Naive B cell (primary cell): ENCODE measurements around the gene KAZN. TPM values are rescaled to one million over a fixed set of nuclear protein-coding genes. Genes with fewer than 3 reads are reported as not detected.

ENCODE experiments used
- ATAC-seq, 2 donors: fragments of 150-1000 bp; cut with Tn5 transposase; 2 replicates each; pipeline ENCODE4 v1.10.0; 2021; ENCODE audit warnings: low read depth in 2 of 2, mild to moderate bottlenecking in 2 of 2, moderate library complexity in 2 of 2
- DNase-seq: peaks from one replicate; pipeline ENCODE4 v3.0.0; 2022
- H3K27ac Mint-ChIP-seq, 6 donors: one replicate each; pipeline ENCODE4 v1.8.0; 2020 to 2022; ENCODE audit warnings: mild to moderate bottlenecking in 6 of 6, mixed read lengths in 6 of 6, moderate library complexity in 5 of 6, inconsistent platforms in 2 of 6
- H3K27me3 Mint-ChIP-seq, 3 donors: one replicate each; pipeline ENCODE4 v1.8.0; 2021 to 2022; ENCODE audit warnings: mixed read lengths in 3 of 3, mild to moderate bottlenecking in 1 of 3
- H3K36me3 Mint-ChIP-seq, 2 donors: one replicate each; pipeline ENCODE4 v1.8.0; 2020 to 2022; ENCODE audit warnings: mixed read lengths in 2 of 2, inconsistent platforms in 1 of 2, mild to moderate bottlenecking in 1 of 2
- H3K4me1 Mint-ChIP-seq, 3 donors: one replicate each; pipeline ENCODE4 v1.8.0; 2020 to 2022; ENCODE audit warnings: mixed read lengths in 3 of 3, inconsistent platforms in 1 of 3, mild to moderate bottlenecking in 1 of 3, moderate library complexity in 1 of 3
- H3K4me3 Mint-ChIP-seq, 8 donors: one replicate each; pipeline ENCODE4 v1.8.0; 2020 to 2022; ENCODE audit warnings: mild to moderate bottlenecking in 8 of 8, mixed read lengths in 8 of 8, moderate library complexity in 8 of 8, inconsistent platforms in 2 of 8
- H3K9me3 Mint-ChIP-seq, 7 donors: one replicate each; pipeline ENCODE4 v1.8.0; 2020 to 2022; ENCODE audit warnings: mixed read lengths in 7 of 7, mild to moderate bottlenecking in 5 of 7, inconsistent platforms in 2 of 7, moderate library complexity in 1 of 7
- polyA plus RNA-seq, 6 donors: library from polyadenylated mRNA; unstranded; fragments of 300-500 nt; fragmentation: Illumina TruSeq; gene quantifications; one replicate each; pipeline ENCODE4 v1.2.3, GENCODE V29; 2021; ENCODE audit warnings: low read depth in 6 of 6

Gene KAZN
- polyA plus RNA-seq, 6 donors from 2014 or later: 0.16 TPM; not detected in 5

DNA sequence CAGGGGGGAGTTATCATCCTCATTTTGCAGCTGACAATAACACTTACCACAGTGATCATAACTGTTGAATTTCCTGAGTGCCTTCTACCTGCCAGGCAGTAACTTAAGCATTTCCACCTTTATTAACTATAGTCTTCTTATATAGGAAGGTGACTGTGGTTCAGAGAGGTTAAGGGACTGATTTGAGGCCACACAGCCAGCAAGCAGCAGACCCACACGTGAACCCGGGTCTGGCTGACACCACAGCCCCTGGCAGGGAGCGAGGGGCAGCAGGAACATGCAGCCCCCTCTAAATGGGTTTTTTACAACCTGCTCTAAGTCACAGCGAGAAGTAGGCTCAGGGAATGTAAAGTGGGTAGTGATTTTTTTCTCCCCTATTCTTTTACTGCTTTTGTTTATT lies 248.2 kb downstream of the KAZN start:
- ATAC-seq: no peak

DNA sequence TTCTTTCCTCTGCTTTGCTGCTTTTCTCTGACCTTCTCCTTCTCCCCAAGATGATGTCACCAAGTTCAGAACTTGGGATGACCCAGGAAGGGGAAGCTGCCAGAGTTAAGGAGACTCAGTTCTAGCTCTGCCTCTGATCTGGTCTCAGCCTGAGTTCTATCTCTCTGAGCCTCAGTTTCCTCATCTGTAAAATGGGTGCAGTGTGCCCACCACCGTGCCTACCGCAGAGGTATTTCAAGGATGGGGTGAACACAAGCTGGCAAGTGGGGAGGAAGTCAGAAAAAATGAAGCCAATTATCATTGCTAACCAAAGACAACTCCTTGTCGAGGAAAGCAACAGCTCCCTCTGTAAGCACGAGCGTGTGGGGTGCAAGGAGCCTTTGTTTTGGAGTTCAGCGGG lies 249.7 kb downstream of the KAZN start:
- no peak overlapping the region for H3K4me3 Mint-ChIP-seq
- peaks cover 4 to 14% (median 9%) of the 10 kb centered on the region in 7 donors for H3K9me3 Mint-ChIP-seq
- DNase-seq: no peak
- H3K36me3 Mint-ChIP-seq: peaks cover 0 to 2% of the 10 kb centered on the region in 2 donors
- H3K27ac Mint-ChIP-seq: peak overlapping the region in 1 of 6 donors; percentile 94
- ATAC-seq: no peak
- no peaks in the 10 kb centered on the region for H3K4me1 Mint-ChIP-seq
- peaks cover 0 to 14% (median 13%) of the 10 kb centered on the region in 3 donors for H3K27me3 Mint-ChIP-seq

More for the DNA sequence above, 248.2 kb downstream of the KAZN start:
- H3K27me3 Mint-ChIP-seq: peaks cover 0 to 19% (median 14%) of the 10 kb centered on the region in 3 donors
- H3K27ac Mint-ChIP-seq: no peak overlapping the region
- H3K36me3 Mint-ChIP-seq: peaks cover 5 to 17% of the 10 kb centered on the region in 2 donors
- no peak overlapping the region for H3K4me3 Mint-ChIP-seq
- peaks cover 12 to 25% (median 21%) of the 10 kb centered on the region in 7 donors for H3K9me3 Mint-ChIP-seq
- no peaks in the 10 kb centered on the region for H3K4me1 Mint-ChIP-seq
- no peak for DNase-seq

DNA sequence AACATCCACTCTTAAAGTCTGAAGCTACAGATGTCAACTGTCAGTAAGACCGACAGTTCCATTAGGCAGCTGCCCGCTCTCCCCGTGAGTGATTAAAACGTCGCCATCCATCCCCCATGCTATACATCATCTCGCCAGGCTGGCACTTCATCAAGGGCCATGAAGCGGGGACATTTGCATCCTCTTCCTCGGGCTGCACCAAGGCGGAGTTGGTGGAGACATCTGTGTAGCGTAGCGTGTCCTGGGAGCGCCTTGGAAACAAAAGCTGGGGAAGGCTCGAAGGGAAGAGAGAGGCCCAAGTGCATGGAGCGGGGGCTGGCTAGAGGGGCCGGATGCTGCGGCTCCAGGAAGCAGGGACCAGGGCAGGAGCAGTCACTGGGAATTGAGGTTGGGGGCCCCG lies 250.1 kb downstream of the KAZN start:
- Mint-ChIP-seq H3K4me1 (no peaks in the 10 kb centered on the region), H3K36me3 (no peaks in the 10 kb centered on the region), H3K27me3 (peaks cover 0 to 13% (median 13%) of the 10 kb centered on the region in 3 donors), H3K27ac (no peak overlapping the region), H3K9me3 (peaks cover 4 to 13% (median 6%) of the 10 kb centered on the region in 7 donors), H3K4me3 (no peak overlapping the region)
- no peak for DNase-seq
- no peak for ATAC-seq

DNA sequence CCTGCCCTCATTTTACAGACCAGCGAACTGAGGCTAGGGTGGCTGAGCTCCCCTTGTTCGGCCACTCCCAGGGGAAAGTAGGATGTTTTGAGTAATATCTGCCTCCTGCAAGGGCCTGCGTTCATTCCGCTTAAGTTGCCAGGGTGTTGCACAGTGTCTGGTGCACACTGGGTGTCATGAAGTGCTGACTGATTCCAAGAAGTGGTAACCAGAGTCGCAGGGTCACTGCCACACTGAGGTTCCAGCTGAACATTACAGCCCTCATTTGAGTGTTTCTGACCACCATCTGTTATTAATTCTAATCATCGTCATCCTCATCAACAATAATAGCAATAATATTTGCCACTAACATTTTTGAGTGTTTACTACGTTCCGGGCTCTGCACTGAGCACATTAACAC lies 250.6 kb downstream of the KAZN start:
- no peaks in the 10 kb centered on the region for H3K4me1 Mint-ChIP-seq
- H3K27me3 Mint-ChIP-seq: peaks cover 0 to 13% (median 10%) of the 10 kb centered on the region in 3 donors
- DNase-seq: no peak
- no peaks in the 10 kb centered on the region for H3K36me3 Mint-ChIP-seq
- peaks cover under 1 to 11% (median 2%) of the 10 kb centered on the region in 7 donors for H3K9me3 Mint-ChIP-seq
- ATAC-seq: no peak
- H3K27ac Mint-ChIP-seq: no peak overlapping the region
- no peak overlapping the region for H3K4me3 Mint-ChIP-seq

DNA sequence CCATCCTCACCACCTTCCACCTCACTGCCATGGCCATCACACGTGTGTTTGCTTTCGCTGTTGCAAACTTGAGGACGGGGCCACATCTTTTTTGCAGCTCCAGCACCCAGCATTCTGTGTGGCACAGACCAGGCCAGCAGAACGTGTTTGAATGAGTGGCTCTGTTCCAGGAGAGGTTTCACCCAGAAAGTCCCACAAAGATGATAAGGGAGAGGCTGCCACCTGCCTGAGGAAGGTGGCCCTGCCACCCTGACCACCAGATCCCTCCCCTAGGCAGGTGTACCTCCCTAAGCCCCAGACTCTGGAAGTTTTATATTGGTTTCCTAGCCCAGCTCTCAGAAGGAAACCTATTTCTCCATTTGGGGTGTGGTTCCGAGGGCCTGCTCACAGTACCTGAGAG lies 252.1 kb downstream of the KAZN start:
- H3K27ac Mint-ChIP-seq: no peak overlapping the region
- peaks cover 0 to 8% (median 1%) of the 10 kb centered on the region in 3 donors for H3K27me3 Mint-ChIP-seq
- H3K4me1 Mint-ChIP-seq: no peaks in the 10 kb centered on the region
- no peak for ATAC-seq
- peaks cover 0 to 2% (median 0%) of the 10 kb centered on the region in 7 donors for H3K9me3 Mint-ChIP-seq
- H3K4me3 Mint-ChIP-seq: no peak overlapping the region
- no peak for DNase-seq
- H3K36me3 Mint-ChIP-seq: no peaks in the 10 kb centered on the region

DNA sequence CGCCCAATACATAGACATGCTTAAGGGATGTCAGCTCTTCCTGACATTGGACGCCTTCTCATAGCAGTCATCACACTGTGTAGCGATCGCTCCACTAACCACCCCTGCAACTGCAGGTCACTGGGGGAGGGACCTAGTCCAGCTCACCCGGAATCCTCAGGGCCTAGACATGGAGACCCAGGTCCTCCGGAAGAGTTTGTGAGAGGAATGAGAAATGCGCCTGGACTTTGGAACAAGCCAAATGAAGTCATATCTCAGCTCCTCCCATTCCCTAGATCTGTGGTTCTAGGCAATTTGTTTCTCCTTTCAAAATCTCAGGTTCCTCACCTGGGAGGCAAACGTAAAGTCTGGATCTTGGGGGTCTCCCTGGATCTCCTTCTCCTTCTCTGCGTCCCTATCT lies 253.3 kb downstream of the KAZN start:
- Mint-ChIP-seq H3K36me3 (no peaks in the 10 kb centered on the region), H3K9me3 (peaks cover 0 to 3% (median 0%) of the 10 kb centered on the region in 7 donors), H3K27ac (no peak overlapping the region), H3K4me3 (no peak overlapping the region), H3K27me3 (peaks cover 0 to 13% (median 8%) of the 10 kb centered on the region in 3 donors), H3K4me1 (no peaks in the 10 kb centered on the region)
- DNase-seq: no peak
- ATAC-seq: no peak

DNA sequence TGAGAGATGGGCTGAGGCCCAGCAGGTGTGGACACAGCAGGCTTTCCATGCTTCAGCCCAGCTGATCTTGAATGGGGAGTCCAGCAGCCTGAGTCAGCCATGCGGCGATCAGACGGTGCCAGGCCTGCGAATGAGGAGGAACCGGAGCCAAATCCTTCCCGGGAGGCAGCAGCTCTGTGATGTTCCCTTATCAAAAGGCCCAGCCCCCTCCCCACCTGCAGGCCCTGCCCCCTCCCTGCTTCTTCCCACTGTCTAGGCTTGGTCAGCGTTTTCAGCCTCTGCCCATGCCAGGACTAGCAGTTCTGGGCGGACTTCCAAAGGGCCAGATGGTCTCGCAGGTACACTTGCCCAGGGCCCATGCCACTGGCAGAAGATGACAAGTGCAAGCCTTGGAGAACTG lies 253.8 kb downstream of the KAZN start:
- H3K27me3 Mint-ChIP-seq: peaks cover 0 to 13% (median 11%) of the 10 kb centered on the region in 3 donors
- H3K4me3 Mint-ChIP-seq: no peak overlapping the region
- H3K9me3 Mint-ChIP-seq: peaks cover 0 to 3% (median 0%) of the 10 kb centered on the region in 7 donors

DNA sequence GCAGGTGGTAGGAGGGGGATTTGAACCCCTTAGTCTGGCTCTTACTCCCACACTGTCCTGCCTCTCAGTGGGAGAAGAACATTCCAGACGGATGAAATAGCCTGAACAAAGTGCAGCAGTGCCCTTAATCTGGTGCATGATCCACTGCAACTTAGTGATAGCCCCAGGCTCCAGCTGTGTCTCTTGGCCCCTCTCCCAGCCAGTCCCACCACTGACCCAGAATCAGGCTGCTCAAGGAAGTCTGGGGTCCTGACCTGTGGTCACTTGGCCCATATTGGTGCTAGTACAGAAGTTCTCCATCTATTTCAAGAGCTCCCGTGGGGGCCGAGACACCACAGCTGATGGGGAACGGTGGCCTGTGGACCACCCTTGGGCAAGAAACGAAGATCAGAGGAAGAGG lies 255.0 kb downstream of the KAZN start:
- Mint-ChIP-seq H3K4me3 (no peak overlapping the region), H3K27ac (no peak overlapping the region), H3K9me3 (peaks cover 0 to 1% (median 0%) of the 10 kb centered on the region in 7 donors), H3K27me3 (peaks cover 0 to 13% (median 11%) of the 10 kb centered on the region in 3 donors), H3K36me3 (no peaks in the 10 kb centered on the region), H3K4me1 (no peaks in the 10 kb centered on the region)
- no peak for DNase-seq
- no peak for ATAC-seq

More for the DNA sequence above, 253.8 kb downstream of the KAZN start:
- H3K36me3 Mint-ChIP-seq: no peaks in the 10 kb centered on the region
- H3K27ac Mint-ChIP-seq: no peak overlapping the region
- no peak for ATAC-seq
- no peak for DNase-seq
- no peaks in the 10 kb centered on the region for H3K4me1 Mint-ChIP-seq

DNA sequence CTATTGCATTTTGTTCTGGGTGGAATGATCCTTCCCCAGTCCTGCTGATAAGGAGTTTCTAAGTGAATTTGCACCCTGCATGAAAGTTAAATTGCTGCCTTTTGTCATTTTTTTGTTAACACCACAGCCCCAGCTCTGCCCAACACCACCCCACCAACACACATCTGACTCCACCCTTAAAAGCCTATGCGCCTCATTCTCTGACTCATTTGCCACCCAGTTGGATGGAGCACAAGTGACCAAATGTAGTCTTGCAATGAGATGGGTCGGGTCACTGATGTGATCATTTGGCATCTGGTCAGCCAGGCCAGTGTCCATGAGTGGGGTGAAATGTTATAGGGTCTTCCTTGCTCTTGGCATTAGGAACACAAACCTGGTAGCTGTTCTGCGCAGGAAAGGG lies 256.8 kb downstream of the KAZN start:
- Mint-ChIP-seq H3K27ac (no peak overlapping the region), H3K36me3 (no peaks in the 10 kb centered on the region), H3K9me3 (peaks cover 0 to 1% (median 0%) of the 10 kb centered on the region in 7 donors), H3K4me3 (no peak overlapping the region), H3K27me3 (peaks cover 10 to 18% (median 13%) of the 10 kb centered on the region in 3 donors), H3K4me1 (no peaks in the 10 kb centered on the region)
- DNase-seq (no peak), ATAC-seq (no peak)

DNA sequence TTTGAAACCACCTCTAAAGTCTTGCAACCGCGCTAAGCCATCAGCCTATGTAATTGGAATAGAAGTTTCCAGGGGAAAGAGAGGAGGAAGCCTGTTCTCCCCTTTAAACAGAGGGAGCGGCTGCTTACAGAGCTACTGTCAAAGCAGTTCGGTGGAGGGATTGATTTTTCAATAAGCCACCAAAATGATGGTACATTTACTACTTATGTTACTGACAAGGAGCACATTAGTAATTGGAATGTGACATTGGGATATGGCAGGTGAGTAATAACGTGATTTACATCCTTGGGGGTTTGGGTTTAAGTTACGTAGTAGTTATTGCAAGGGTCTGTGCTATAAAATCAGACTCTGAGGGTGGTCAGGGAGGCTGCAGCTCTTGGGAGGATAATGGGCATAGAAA lies 257.3 kb downstream of the KAZN start:
- no peaks in the 10 kb centered on the region for H3K4me1 Mint-ChIP-seq
- no peak overlapping the region for H3K27ac Mint-ChIP-seq
- H3K36me3 Mint-ChIP-seq: no peaks in the 10 kb centered on the region

DNA sequence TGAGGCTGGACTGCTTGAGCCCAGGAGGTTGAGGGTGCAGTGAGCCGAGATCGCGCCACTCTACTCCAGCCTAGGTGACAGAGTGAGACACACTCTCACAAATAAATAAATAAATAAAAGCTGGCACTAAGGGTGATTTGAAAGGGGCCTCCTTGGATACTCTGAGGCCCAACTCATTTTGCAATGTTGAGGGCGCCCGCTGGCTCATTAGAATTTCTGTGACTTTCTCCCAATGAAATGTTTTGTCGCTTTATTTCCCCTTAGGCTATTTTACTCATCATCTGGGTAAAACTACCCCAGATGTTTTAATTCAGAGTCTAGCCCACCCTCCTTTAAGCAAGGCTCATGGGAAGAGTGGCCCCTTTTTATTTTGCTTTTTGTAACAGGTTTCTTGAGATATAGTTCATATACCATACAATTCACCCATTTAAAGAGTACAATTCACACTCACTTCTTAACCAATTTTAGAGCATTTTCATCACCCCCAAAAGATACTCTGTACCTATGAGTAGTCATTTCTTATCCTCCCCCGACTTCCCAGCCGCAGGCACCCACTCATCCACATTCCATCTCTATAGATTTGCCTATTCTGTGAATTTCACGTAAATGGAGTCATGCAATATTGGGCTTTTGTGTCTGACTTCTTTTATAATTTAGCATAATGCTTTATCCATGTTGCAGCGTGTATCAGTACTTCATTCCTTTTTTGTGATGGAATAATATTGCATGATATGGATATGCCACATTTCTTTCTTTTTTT lies 259.1 kb downstream of the KAZN start:
- Mint-ChIP-seq H3K4me1 (no peaks in the 10 kb centered on the region), H3K36me3 (no peaks in the 10 kb centered on the region)

More for the DNA sequence above, 257.3 kb downstream of the KAZN start:
- DNase-seq (no peak), ATAC-seq (no peak)
- peaks cover 0 to 1% (median 0%) of the 10 kb centered on the region in 7 donors for H3K9me3 Mint-ChIP-seq
- H3K4me3 Mint-ChIP-seq: no peak overlapping the region
- peaks cover 13 to 23% (median 13%) of the 10 kb centered on the region in 3 donors for H3K27me3 Mint-ChIP-seq

DNA sequence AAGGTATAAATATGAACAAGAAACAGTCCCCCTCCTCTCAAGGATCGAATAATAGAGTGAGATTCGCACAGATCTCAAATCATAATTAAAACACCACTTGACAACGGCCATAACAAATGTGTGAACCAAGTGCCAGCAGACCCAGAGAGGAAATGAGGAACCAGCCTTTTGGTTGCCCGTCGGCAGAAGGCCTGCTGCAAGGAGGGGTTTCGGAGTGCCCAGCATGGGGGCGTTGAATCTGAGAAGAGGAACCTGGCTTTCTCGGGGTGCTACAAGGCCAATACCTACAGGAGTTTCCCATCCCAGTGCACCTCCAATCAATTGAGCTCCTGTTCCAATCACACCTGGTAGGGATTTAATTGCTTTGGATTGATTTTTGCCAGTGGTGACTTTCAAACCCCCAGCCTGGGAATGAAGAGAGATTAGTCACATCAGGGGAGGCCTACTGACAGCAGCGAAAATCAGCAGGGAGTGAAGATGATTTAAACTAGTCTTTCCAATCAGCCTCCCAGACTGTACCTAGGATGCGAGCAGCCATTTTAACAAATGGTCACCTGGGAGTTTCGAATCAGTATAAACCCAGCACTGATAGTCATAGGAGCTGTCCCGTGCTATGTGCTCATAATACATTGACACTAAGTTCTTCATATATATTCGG lies 263.8 kb downstream of the KAZN start:
- no peaks in the 10 kb centered on the region for H3K4me1 Mint-ChIP-seq
- DNase-seq: no peak
- H3K4me3 Mint-ChIP-seq: no peak overlapping the region
- no peak for ATAC-seq
- no peaks in the 10 kb centered on the region for H3K36me3 Mint-ChIP-seq
- H3K27me3 Mint-ChIP-seq: peaks cover 20 to 48% (median 41%) of the 10 kb centered on the region in 3 donors
- H3K27ac Mint-ChIP-seq: no peak overlapping the region
- H3K9me3 Mint-ChIP-seq: no peaks in the 10 kb centered on the region

More for the DNA sequence above, 259.1 kb downstream of the KAZN start:
- no peak for DNase-seq
- peaks cover 0 to 1% (median 0%) of the 10 kb centered on the region in 7 donors for H3K9me3 Mint-ChIP-seq
- no peak overlapping the region for H3K4me3 Mint-ChIP-seq
- peaks cover 21 to 25% (median 24%) of the 10 kb centered on the region in 3 donors for H3K27me3 Mint-ChIP-seq
- peak overlapping the region in 1 of 6 donors; percentile 7 for H3K27ac Mint-ChIP-seq
- no peak for ATAC-seq

DNA sequence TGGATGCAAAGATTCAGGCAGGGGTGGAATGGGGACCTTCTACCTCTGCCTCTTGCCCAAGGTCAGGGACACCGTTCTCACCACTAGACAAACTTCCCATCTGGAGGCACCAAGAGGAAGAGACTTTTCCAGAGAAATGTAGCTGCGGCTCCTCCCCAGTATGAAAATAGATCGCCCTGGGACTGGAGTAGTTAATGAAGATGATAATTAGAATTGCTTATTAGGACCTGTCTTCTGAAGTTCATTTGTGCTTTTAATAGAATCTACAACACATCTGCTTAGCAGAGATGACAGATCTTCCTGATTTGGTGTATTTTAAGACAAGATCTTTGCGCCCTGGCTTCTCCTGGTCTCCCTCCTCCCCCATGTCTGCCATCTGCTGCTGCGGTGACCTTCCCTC lies 266.6 kb downstream of the KAZN start:
- H3K27ac Mint-ChIP-seq: no peak overlapping the region
- ATAC-seq: no peak
- peaks cover 18 to 41% (median 40%) of the 10 kb centered on the region in 3 donors for H3K27me3 Mint-ChIP-seq
- H3K36me3 Mint-ChIP-seq: no peaks in the 10 kb centered on the region
- DNase-seq: no peak
- no peaks in the 10 kb centered on the region for H3K4me1 Mint-ChIP-seq
- H3K4me3 Mint-ChIP-seq: no peak overlapping the region
- H3K9me3 Mint-ChIP-seq: no peaks in the 10 kb centered on the region
